ENCODE results near the gene G3BP1.
"Not testable (repeated sequence)": the region's sequence is repeated elsewhere in the genome, so short reads cannot be mapped to it uniquely, and the experiment has no call there.

The G3BP1 gene

DNA sequence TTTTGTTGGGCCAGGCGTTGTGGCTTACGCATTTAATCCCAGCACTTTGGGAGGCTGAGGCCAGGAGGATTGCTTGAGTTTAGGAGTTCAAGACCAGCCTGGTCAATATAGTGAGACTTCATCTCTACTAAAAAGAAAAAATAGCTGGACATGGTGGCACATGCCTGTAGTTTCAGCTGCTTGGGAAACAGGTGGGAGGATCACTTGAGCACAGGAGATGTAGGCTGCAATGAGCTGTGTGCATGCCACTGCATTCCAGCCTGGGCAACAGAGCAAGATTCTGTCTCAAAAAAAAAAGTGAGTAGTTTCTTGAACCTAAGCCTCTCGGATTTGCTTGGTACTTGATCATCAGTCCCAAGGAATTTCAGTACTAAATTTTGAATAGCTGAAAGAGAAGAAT lies 26.9 kb downstream of the G3BP1 start:
- no peak for DNase-seq (ENCODE audit: low read depth in 2 of 2)

- DNase-seq (ENCODE audit: low read depth in 2 of 2), result no peak
These were observed 27.7 kb downstream of the G3BP1 start for GRCh38 chr5:151799407-151799806.

- DNase-seq (ENCODE audit: low read depth in 2 of 2), result no peak
These were observed 28.8 kb downstream of the G3BP1 start for GRCh38 chr5:151800532-151800931.

DNA sequence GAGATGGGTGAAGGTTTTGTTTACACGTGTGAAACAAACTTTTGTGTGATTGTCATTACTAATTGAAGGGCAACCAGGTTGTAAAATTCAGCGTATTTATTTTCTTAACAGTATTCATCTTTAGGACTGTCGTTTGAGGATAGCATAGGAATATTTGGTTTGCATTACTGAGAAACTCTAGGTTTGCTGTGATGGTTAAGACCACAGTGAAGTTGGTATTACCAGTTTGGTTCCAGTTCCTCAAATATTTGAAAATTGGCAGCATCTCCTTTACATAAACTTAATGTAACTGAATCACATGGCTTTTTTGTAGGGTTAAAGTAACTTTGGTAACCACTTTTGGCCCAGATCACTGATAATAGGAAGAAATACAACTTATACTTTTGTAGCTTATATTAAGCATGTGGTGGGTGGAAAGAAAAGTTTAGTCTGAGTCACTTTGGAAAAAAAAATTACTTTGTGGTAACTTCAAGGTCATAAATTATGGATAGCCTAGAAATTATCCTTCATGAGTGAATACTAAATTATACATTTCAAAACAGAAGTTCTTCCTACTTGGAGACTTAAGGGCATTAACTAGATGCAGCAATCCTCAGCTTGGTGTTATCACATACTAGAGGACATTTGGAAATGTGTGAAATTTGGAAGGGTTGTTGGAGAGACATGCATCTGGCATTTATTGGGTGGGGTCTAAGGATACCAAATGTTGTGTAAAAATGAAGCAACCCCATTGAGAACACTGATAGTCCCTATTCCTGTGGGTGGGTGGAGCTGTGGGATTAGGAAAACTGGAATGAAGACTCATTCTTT lies 33.9 kb downstream of the G3BP1 start:
- no peak for DNase-seq (ENCODE audit: low read depth in 2 of 2)

GRCh38 chr5:151808451-151809169 lies 36.9 kb downstream of the G3BP1 start:
- no peak for DNase-seq (ENCODE audit: low read depth in 2 of 2)

GRCh38 chr5:151810449-151810848 lies 38.7 kb downstream of the G3BP1 start:
- no peak for DNase-seq (ENCODE audit: low read depth in 2 of 2)

GRCh38 chr5:151810897-151811296 lies 39.1 kb downstream of the G3BP1 start:
- no peak for DNase-seq (ENCODE audit: low read depth in 2 of 2)

DNA sequence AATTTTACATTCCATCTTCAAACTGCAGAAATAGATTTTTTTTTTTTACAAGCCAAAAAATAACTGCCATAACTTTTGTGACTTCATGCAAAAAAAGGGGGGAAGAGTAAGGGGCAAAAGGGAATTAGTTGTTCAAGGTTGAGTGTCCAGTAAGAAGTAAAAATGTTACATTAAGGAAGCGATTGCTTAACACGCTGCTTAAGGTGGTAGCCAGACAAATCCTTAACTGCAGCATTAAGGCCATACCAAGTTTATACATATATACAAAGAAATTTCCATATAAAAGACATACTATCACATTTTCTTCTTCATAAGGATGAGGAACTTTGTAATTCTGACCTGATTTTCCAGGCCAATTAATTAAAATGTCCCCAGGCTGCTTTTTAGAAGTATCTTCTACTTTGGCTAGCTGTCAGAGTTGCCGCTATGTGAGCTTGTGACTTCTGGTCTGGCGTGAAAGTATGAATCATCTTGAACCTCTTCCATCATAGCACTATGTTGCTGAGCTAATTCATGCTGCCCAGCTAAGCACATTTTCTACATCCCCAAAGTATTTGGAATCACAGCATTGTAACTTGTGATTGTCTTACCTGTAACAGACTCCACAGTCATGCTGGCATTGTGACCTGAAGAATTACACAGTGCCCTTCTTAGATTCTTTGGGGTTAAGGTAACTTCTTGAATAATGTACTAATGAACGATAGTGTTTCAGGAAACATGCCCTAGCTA lies 40.0 kb downstream of the G3BP1 start:
- no peak for DNase-seq (ENCODE audit: low read depth in 2 of 2)

DNA sequence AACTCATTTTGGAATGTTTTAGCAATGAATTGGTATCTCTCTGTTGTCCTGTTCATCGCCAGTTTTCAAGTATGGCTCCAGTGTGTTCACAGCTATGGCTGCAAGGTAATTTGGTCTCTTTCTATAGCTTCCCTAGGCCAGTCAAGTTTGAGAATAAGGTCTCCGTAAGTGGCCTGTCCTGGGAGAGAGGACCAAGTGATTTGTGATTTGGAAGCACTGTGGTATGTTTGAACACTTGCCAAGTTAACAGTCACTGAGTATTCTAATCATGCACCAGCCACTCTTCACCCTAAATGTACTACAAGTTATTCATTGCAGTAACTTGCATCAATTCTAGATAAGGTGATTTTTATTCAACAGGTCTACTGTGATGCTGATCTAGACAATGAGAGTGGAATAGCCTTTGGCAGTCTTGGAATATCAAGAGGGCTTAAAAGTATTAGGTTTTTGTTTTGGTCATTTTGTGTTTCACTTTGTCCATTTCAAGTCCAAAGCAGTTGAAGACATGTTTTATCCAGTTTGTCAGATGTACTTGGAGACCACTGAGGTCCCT lies 41.1 kb downstream of the G3BP1 start:
- DNase-seq (ENCODE audit: low read depth in 2 of 2), result no peak

- no peak for DNase-seq (ENCODE audit: low read depth in 2 of 2)
These were observed 43.3 kb downstream of the G3BP1 start for GRCh38 chr5:151815051-151815450.

GRCh38 chr5:151819830-151820229 lies 48.1 kb downstream of the G3BP1 start:
- no peak for DNase-seq (ENCODE audit: low read depth in 2 of 2)

- no peak for DNase-seq (ENCODE audit: low read depth in 2 of 2)
These were observed 48.5 kb downstream of the G3BP1 start for GRCh38 chr5:151820271-151820670.

DNA sequence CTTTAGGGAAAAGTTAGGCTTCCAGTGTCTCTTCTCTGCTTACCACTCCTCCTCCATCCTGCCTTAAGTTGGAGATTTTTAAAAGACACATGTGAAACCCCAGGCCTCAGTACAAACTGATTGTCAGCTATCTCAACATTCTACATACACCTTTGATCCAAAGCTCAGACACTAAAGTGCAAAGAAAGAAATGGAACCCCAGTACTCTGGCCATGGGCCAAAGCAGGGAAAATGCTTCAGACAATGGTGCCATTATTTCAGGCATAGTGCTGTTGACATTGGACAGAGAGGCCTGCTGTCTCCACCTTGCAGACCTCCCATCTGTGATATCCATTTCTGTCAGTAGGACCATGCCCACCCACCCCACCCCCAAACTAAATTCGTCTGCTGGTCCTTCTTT lies 49.1 kb downstream of the G3BP1 start:
- DNase-seq (ENCODE audit: low read depth in 2 of 2), result no peak

DNA sequence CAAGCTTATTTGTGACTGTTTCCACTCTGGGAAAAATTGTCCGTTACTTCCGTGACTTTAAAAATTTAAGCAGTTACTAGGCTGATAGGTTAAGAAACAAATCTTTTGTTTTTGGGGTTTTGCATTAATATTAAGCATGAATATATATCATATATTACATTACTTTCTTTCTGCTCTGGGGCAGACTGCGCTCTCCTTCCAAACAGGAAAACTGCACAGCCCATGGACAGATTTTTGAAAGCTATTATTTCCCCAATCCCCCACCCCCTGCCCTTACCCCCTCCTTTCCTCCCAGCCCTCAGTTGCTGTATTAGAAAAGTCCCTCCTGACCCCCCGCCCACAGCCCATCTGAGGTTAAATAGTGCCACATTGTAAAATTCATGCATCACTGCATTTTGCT lies 50.4 kb downstream of the G3BP1 start:
- no peak for DNase-seq (ENCODE audit: low read depth in 2 of 2)

DNA sequence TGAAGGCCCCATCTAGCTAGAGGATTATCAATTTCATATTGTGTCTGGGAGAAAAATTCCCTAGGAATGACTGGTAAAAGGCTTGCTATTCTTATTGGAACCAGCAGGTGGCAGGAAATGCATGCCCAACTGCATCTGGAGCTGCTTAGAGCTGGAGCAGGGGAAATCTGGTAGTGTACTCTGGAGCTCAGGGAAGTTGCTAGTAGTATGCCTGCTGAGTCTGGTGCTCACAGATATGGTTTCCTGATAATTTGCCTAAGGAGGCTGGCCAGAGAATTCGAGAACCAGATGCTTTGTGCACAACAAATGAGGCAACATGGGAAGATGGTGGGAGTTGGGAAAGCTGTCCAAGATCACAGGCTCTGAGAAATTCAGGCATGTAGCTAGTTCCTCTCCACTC lies 53.7 kb downstream of the G3BP1 start:
- DNase-seq (ENCODE audit: low read depth in 2 of 2), result peak in 1 of 2 donors; percentile 10

GRCh38 chr5:151829370-151829769 lies 57.6 kb downstream of the G3BP1 start:
- DNase-seq (ENCODE audit: low read depth in 2 of 2), result no peak

GRCh38 chr5:151832843-151833242 lies 61.1 kb downstream of the G3BP1 start:
- DNase-seq (ENCODE audit: low read depth in 2 of 2), result not testable (repeated sequence)

DNA sequence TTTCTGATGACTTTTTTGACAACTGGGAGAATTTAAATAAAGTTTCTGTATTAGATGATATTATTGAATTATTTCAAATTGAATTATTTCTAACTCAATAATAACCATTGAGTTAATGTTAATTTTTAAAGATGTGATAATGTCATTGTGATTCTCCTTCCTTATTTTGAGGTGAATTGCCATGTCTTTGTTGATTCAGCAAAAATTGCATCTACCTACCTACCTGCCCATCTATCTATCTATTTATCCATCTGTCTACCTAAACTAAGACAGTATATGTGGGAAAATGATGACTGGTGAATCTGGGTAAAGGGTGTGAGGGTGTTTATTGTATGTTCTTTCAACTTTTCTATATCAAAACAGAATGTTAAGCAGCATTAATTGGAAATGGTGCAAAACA lies 75.0 kb downstream of the G3BP1 start:
- DNase-seq (ENCODE audit: low read depth in 2 of 2), result no peak

GRCh38 chr5:151847871-151848270 lies 76.1 kb downstream of the G3BP1 start:
- DNase-seq (ENCODE audit: low read depth in 2 of 2), result no peak

GRCh38 chr5:151855701-151856100 lies 83.9 kb downstream of the G3BP1 start:
- no peak for DNase-seq (ENCODE audit: low read depth in 2 of 2)

DNA sequence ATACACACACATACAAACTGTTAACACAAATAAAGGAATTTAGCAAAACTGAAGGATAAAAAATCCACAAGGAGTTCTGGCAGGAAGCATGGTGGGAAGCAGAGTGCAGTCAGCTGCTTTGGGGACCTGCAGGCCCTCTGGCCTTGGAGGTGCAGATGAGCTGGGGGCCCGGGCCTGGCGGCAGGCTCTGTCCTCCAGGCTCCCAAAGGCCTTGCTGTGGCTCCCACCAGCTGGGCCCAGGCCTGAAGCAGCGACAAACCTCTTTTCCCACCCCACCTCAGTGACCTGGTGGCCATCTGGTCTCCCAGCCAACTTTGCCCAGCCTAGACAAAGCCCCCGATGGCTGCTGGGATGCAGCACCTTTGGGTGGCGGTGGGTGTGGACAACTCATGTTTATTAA lies 85.1 kb downstream of the G3BP1 start:
- no peak for DNase-seq (ENCODE audit: low read depth in 2 of 2)

- DNase-seq (ENCODE audit: low read depth in 2 of 2), result not testable (repeated sequence)
These were observed 89.1 kb downstream of the G3BP1 start for GRCh38 chr5:151860867-151861266.
